Measurements from ENCODE around the gene BCL2A1.
"Not testable (repeated sequence)": the region's sequence is repeated elsewhere in the genome, so short reads cannot be mapped to it uniquely, and the experiment has no call there.

The BCL2A1 gene

GRCh38 chr15:79919749-79920511 is 51.1 kb downstream of the BCL2A1 start:
- no peak for DNase-seq

- no peak for DNase-seq
Measured at GRCh38 chr15:79919090-79919748, 51.8 kb downstream of the BCL2A1 start.

DNA sequence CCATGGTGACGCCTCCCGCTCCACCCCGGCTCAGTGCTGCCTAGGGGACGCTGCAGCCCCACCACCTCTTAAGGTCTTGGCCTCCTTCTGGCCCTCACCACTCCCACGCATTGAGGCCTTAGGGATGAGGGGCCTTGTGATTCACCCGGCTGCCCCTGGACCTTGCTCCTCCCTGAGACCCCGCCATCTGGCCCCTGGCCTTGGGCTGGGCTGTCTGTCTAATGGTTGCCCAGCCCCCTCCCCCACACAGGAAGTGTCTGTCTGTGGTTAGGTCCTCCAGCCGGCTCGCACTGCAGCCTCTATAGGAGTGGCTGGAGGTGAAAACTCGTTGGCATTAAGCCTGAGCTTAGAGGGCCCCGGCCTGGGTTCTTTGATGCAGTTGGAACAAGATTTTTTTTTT is 52.7 kb downstream of the BCL2A1 start:
- no peak for DNase-seq

- no peak for DNase-seq
Measured at GRCh38 chr15:79916502-79917132, 54.4 kb downstream of the BCL2A1 start.

DNA sequence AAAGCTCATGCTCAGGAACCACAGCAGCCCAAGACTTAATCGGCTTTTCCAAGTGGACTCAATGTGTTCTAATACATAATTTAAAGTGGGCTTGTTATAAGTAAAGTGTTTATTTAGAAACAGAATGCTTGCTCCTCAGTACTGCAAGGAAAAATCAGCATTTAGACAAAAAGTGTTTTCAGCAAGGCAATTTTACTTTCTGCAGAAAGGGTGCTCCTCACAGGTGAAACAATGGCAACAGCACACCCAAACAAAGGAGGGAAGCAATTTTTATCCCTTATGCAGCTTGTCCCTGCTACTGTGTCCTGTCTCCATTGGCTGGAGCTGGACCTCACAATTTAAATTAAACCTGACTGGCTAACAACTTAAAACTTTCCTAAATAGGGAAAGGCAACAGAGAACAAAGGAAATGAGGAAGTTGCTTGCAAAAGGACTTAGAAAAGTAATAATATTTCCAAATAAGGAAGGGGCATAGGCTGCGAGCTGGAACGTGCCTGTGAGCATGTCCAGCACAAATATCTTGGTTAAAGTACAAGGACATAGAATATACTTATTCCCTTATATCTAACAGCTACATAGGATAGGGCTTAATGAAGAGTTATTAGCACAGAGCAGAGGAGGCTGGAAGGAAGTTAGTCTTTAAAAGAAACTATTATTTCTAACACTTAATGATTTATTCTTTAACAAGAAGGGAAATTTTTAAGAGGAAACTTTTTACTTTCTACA is 55.1 kb downstream of the BCL2A1 start:
- DNase-seq = not testable (repeated sequence)

DNA sequence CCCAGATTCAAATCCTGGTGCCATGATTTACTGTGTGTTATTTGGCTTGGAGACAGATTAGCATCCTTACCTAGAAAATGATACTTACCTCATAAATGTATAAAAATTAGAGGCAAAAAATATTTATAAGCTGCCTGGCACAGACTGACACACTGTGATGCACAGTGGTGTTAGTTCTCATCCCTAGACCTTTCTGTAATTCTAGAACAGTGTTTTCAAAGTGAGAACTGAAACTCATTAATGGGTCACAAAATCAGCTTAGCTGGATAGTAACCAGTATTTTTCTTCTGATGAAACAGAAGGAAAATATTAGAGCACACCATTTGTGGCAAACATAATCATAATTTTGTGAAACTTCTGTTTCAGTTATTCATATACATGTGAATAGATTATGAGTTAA is 56.3 kb downstream of the BCL2A1 start:
- DNase-seq = no peak

All from activated CD4-positive, alpha-beta T cell treated with anti-CD3 and anti-CD28 coated beads, Interleukin-2, amount 50 U/mL, for 48 hours (primary cell).